Thyroid gland (tissue), 4 donors: ENCODE measurements around the gene ELAVL2.

Source experiments
- POLR2A ChIP-seq, 2 donors: fragments of 450-650 bp; IDR thresholded peaks; one replicate each; pipeline ENCODE4 v1.6.1; 2017; ENCODE audit warnings: antibody characterized with exemption in 2 of 2, mild to moderate bottlenecking in 2 of 2, moderate library complexity in 1 of 2
- TF ChIP-seq, protein P1 (sequence below), 6 experiments: fragments of 200-600 bp in 3 of 6; fragments of 450-650 bp in 3 of 6; sonication (generic) in 3 of 6; IDR thresholded peaks; one replicate each; pipeline ENCODE4 v1.5.1; 2016 to 2019; ENCODE audit warnings: antibody characterized with exemption in 6 of 6, mild to moderate bottlenecking in 2 of 6, inconsistent platforms in 1 of 6, moderate library complexity in 1 of 6

GRCh38 chr9:23747088-23748075, 78.7 kb downstream of the ELAVL2 start:
- TF ChIP-seq, protein P1, sequence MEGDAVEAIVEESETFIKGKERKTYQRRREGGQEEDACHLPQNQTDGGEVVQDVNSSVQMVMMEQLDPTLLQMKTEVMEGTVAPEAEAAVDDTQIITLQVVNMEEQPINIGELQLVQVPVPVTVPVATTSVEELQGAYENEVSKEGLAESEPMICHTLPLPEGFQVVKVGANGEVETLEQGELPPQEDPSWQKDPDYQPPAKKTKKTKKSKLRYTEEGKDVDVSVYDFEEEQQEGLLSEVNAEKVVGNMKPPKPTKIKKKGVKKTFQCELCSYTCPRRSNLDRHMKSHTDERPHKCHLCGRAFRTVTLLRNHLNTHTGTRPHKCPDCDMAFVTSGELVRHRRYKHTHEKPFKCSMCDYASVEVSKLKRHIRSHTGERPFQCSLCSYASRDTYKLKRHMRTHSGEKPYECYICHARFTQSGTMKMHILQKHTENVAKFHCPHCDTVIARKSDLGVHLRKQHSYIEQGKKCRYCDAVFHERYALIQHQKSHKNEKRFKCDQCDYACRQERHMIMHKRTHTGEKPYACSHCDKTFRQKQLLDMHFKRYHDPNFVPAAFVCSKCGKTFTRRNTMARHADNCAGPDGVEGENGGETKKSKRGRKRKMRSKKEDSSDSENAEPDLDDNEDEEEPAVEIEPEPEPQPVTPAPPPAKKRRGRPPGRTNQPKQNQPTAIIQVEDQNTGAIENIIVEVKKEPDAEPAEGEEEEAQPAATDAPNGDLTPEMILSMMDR (IDR thresholded peaks at IDR 0.05): no peak
- TF ChIP-seq POLR2A (IDR thresholded peaks at IDR 0.05): no peak
